Kidney epithelial cell (primary cell): ENCODE data around the gene ZNF593. TPM values are rescaled to one million over a fixed set of nuclear protein-coding genes. Genes with fewer than 3 reads are reported as not detected.

Experiments used
- DNase-seq: peaks from one replicate; pipeline ENCODE4 v3.0.0-alpha.2; 2010; ENCODE audit warnings: low read depth
- H3K27me3 ChIP-seq: 2 replicates; pipeline ENCODE4 v1.6.0; 2011; ENCODE audit warnings: low read length; ENCODE audit not compliant: control insufficient read depth, insufficient read depth
- H3K36me3 ChIP-seq: 2 replicates; pipeline ENCODE4 v1.5.1; 2011; ENCODE audit warnings: low read length; ENCODE audit not compliant: control insufficient read depth, insufficient read depth
- H3K4me3 ChIP-seq: 2 replicates; pipeline ENCODE4 v1.5.1; 2011; ENCODE audit warnings: low read depth, mild to moderate bottlenecking, control low read depth, low read length
- total RNA-seq: library from RNA; depleted of rRNA; stranded (reverse); fragments of >200 nt; gene quantifications from 2 replicates; pipeline ENCODE4 v1.2.3, GENCODE V29; 2015
- TF ChIP-seq, protein P1 (sequence below): IDR thresholded peaks from 2 replicates; pipeline ENCODE4 v1.5.1; 2011; ENCODE audit warnings: mild to moderate bottlenecking, moderate library complexity, low read length, control low read depth, inconsistent platforms; ENCODE audit not compliant: insufficient read depth, poor library complexity, severe bottlenecking

ZNF593 gene
- total RNA-seq, 1 donor from 2014 or later: 53.0 TPM

DNA sequence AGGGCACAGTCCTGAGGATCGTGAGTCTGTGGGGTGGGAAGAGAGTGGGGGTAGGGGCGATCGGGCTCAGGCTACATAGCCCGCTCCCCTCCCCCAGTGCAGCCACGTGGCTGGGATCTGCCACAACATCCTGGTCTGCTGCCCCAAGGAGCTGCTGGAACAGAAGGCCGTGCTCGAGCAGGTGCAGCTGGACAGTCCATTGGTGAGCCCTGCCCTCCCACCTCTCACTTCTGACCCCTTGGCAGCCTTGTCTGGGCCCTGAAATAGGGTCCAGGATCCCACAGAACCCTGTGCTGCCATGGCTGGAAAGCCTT is 12.6 kb downstream of the ZNF593 start:
- no peaks in the 10 kb centered on the region for H3K27me3 ChIP-seq
- TF ChIP-seq, protein P1, sequence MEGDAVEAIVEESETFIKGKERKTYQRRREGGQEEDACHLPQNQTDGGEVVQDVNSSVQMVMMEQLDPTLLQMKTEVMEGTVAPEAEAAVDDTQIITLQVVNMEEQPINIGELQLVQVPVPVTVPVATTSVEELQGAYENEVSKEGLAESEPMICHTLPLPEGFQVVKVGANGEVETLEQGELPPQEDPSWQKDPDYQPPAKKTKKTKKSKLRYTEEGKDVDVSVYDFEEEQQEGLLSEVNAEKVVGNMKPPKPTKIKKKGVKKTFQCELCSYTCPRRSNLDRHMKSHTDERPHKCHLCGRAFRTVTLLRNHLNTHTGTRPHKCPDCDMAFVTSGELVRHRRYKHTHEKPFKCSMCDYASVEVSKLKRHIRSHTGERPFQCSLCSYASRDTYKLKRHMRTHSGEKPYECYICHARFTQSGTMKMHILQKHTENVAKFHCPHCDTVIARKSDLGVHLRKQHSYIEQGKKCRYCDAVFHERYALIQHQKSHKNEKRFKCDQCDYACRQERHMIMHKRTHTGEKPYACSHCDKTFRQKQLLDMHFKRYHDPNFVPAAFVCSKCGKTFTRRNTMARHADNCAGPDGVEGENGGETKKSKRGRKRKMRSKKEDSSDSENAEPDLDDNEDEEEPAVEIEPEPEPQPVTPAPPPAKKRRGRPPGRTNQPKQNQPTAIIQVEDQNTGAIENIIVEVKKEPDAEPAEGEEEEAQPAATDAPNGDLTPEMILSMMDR: no peak
- DNase-seq: no peak
- no peak overlapping the region for H3K4me3 ChIP-seq
- H3K36me3 ChIP-seq: no peaks in the 10 kb centered on the region

DNA sequence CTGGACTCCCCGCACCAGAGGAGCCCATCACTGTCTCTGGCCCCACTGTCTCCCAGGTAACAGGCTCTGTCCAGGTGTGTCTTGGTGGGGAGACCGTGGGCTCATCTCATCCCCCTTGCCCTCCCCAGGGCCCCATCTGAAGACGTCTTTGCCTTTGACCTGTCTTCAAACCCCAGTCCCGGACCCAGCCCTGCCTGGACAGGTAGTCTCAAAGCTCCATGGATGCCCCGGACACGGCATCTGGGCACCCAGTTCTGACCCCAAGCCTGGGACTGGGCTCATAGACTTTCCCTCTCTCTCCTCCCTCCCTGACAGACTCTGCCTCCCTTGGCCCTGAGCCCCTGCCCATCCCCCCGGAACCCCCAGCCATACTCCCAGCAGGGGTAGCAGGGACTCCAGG is 14.4 kb downstream of the ZNF593 start:
- Histone ChIP-seq H3K36me3 (no peaks in the 10 kb centered on the region), H3K4me3 (no peak overlapping the region), H3K27me3 (no peaks in the 10 kb centered on the region)
- TF ChIP-seq, protein P1: no peak
- DNase-seq: no peak

DNA sequence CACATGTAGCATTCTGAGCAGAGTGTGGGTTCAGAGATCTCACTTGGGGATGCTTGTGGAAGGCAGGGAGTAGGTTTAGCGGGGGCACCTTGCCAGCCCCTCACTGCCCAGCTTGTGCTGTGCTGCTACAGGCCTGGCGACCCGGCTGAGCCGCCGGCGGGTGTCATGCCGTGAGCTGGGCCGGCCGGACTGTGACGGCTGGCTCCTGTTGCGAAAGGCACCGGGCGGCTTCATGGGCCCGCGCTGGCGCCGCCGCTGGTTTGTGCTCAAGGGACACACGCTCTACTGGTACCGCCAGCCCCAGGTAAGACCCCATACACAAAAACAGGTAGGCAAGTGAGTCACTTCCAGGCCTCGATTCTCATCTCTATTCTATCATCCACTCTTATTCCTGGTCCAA is 15.2 kb downstream of the ZNF593 start:
- no peaks in the 10 kb centered on the region for H3K36me3 ChIP-seq
- TF ChIP-seq, protein P1: no peak
- H3K4me3 ChIP-seq: no peak overlapping the region
- no peak for DNase-seq
- H3K27me3 ChIP-seq: no peaks in the 10 kb centered on the region

DNA sequence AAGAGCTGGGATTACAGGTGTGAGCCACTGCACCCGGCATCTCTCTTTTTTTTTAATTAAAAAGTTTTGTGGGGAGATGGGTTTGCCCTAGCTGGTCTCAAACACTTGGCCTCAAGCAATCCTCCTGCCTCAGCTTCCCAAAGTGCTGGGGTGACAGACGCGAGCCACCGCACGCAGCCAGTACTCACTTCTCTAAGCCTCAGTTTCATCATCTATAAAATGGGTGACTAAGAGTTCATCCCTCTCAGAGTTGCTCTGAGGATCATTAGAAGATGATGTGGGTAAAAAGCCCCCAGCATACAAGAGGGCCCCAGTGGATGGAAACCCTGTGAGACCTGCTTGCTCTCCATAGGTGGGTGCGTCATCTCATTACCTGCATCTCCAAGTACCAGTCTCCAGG is 18.2 kb downstream of the ZNF593 start:
- DNase-seq: no peak
- TF ChIP-seq, protein P1: no peak
- Histone ChIP-seq H3K36me3 (no peaks in the 10 kb centered on the region), H3K4me3 (no peak overlapping the region), H3K27me3 (no peaks in the 10 kb centered on the region)

DNA sequence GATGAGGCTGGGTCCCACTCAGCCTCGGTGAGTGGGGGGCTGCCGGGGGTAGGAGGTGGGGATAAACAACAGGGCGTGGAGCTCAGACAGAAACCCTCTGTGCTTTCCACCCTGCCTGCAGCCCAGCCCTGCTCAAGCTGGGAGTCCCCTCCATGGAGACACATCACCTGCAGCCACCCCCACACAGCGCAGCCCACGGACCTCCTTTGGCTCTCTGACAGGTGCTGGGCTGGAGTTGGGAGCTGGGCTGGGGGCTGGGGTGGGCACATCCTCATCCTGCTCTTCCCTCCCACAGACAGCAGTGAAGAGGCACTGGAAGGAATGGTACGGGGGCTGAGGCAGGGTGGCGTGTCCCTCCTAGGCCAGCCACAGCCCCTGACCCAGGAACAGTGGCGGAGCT is 18.8 kb downstream of the ZNF593 start:
- DNase-seq: no peak
- TF ChIP-seq, protein P1: no peak
- no peak overlapping the region for H3K4me3 ChIP-seq
- H3K27me3 ChIP-seq: no peaks in the 10 kb centered on the region
- H3K36me3 ChIP-seq: no peaks in the 10 kb centered on the region

DNA sequence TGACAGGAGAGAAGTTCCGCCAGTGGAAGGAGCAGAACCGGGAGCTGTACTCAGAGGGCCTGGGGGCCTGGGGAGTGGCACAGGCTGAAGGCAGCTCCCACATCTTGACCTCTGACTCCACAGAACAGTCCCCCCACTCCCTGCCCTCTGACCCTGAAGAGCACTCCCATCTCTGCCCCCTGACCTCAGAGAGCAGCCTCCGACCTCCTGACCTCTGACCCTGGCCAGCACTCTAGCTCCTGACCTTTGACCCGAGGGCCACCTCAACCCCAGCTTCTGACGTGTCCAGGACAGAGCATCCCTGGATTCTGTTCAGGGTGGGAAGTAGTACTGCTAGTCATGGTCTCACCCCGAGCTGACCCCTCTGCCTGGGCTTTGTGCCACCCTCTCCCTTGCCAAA is 19.6 kb downstream of the ZNF593 start:
- TF ChIP-seq, protein P1: no peak
- DNase-seq: no peak
- Histone ChIP-seq H3K4me3 (no peak overlapping the region), H3K36me3 (no peaks in the 10 kb centered on the region), H3K27me3 (peaks cover 4% of the 10 kb centered on the region)
